Upper lobe of left lung (tissue), 4 donors: ENCODE data around the gene WNK2.

Experiments used
- CTCF ChIP-seq, 6 experiments: fragments of 450-650 bp in 4 of 6; fragments of 200-600 bp in 2 of 6; sonication (generic) in 2 of 6; IDR thresholded peaks; one replicate each; pipeline ENCODE4 v1.5.1; 2016 to 2019; ENCODE audit warnings: antibody characterized with exemption in 6 of 6
- POLR2AphosphoS5 ChIP-seq, 2 donors: sonication (generic); formaldehyde crosslinking; IDR thresholded peaks; one replicate each; pipeline ENCODE4 v1.5.1; 2017; ENCODE audit warnings: antibody characterized with exemption in 2 of 2

DNA sequence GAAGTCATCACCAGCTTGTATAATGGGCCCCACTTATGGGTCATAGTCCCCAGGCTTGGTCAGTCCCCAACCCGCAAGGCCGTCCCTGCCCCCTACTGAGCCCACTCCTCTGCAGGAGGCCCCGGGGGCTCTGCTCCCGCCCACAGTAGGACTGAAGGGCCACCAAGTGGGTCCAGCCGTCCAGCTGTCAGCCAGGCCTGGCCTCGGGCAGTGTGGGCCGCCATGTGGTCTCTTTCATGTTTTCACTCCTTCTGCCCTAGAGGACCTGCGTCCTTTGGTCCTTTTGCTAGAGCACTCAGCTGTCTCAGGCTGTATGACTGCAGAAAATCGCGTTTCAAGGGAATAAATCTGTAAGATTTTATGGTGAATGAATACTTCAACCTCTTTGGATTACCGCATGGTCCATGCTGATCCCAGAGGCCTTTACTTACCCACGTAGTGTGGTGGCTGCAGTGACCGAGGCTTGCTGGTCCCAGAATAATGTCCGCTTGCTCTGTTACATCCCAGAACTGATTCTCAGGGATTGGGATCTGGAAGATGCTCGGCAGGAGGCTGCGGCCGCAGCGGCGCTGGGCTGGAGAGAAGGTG is 161.8 kb downstream of the WNK2 start:
- TF ChIP-seq CTCF (IDR thresholded peaks at IDR 0.05) (no peak), POLR2AphosphoS5 (IDR thresholded peaks at IDR 0.05) (no peak)
